Cerebellar cortex (tissue), 1 donor: Measurements from ENCODE around the gene GPC6.

Experiments
- DNase-seq: peaks from one replicate; pipeline ENCODE4 v3.0.0-alpha.2; 2015; ENCODE audit warnings: low spot score

The GPC6 gene

GRCh38 chr13:94170145-94170571, 943.6 kb downstream of the GPC6 start:
- DNase-seq = peak; percentile 6

- DNase-seq = no peak
Measured at GRCh38 chr13:94172416-94172815, 945.8 kb downstream of the GPC6 start.

GRCh38 chr13:94173312-94173854, 946.8 kb downstream of the GPC6 start:
- DNase-seq = no peak

- DNase-seq = no peak
Measured at GRCh38 chr13:94174009-94174408, 947.4 kb downstream of the GPC6 start.

GRCh38 chr13:94175076-94175475, 948.5 kb downstream of the GPC6 start:
- no peak for DNase-seq

- DNase-seq = no peak
Measured at GRCh38 chr13:94176561-94176960, 950.0 kb downstream of the GPC6 start.

- DNase-seq = no peak
Measured at GRCh38 chr13:94177041-94177440, 950.4 kb downstream of the GPC6 start.

GRCh38 chr13:94178625-94179244, 952.1 kb downstream of the GPC6 start:
- DNase-seq = no peak

GRCh38 chr13:94181461-94182107, 955.0 kb downstream of the GPC6 start:
- no peak for DNase-seq

GRCh38 chr13:94182185-94182761, 955.7 kb downstream of the GPC6 start:
- no peak for DNase-seq

GRCh38 chr13:94186470-94186869, 959.9 kb downstream of the GPC6 start:
- no peak for DNase-seq

- no peak for DNase-seq
Measured at GRCh38 chr13:94188201-94188854, 961.7 kb downstream of the GPC6 start.

GRCh38 chr13:94192431-94192975, 965.9 kb downstream of the GPC6 start:
- DNase-seq = peak; percentile 5

GRCh38 chr13:94195715-94196114, 969.1 kb downstream of the GPC6 start:
- no peak for DNase-seq

GRCh38 chr13:94196413-94196812, 969.8 kb downstream of the GPC6 start:
- no peak for DNase-seq

- DNase-seq = no peak
Measured at GRCh38 chr13:94198681-94199080, 972.1 kb downstream of the GPC6 start.

- DNase-seq = no peak
Measured at GRCh38 chr13:94199135-94199534, 972.5 kb downstream of the GPC6 start.

GRCh38 chr13:94201022-94201421, 974.4 kb downstream of the GPC6 start:
- DNase-seq = no peak

- DNase-seq = no peak
Measured at GRCh38 chr13:94204163-94204562, 977.6 kb downstream of the GPC6 start.

- no peak for DNase-seq
Measured at GRCh38 chr13:94204946-94205345, 978.3 kb downstream of the GPC6 start.

GRCh38 chr13:94205896-94206295, 979.3 kb downstream of the GPC6 start:
- no peak for DNase-seq

- no peak for DNase-seq
Measured at GRCh38 chr13:94209117-94209516, 982.5 kb downstream of the GPC6 start.
